Liver (tissue), 3 donors: ENCODE measurements around the gene LRRN3.

Experiments used
- CTCF ChIP-seq: fragments of 150-350 bp; IDR thresholded peaks from 2 replicates; pipeline ENCODE4 v1.5.1; 2017; ENCODE audit warnings: improper control_type of control experiment, low read depth, low read length; ENCODE audit not compliant: missing input control
- FOXA1 ChIP-seq: IDR thresholded peaks from 2 replicates; pipeline ENCODE4 v1.6.1; 2016; ENCODE audit warnings: antibody characterized with exemption
- GABPA ChIP-seq, 2 donors: IDR thresholded peaks in 1 of 2; conservative IDR thresholded peaks in 1 of 2; 2 replicates each; pipeline ENCODE4 v1.6.1; 2016; ENCODE audit warnings: antibody characterized with exemption in 2 of 2, mild to moderate bottlenecking in 1 of 2, moderate library complexity in 1 of 2
- TAF1 ChIP-seq: conservative IDR thresholded peaks from 2 replicates; pipeline ENCODE4 v1.6.1; 2016; ENCODE audit warnings: antibody characterized with exemption, mild to moderate bottlenecking
- YY1 ChIP-seq: IDR thresholded peaks from 2 replicates; pipeline ENCODE4 v1.6.1; 2016; ENCODE audit warnings: antibody characterized with exemption, mild to moderate bottlenecking
- TF ChIP-seq, protein P1 (sequence below): IDR thresholded peaks from 2 replicates; pipeline ENCODE4 v1.6.1; 2016; ENCODE audit warnings: antibody characterized with exemption, mild to moderate bottlenecking
- TF ChIP-seq, protein P2 (sequence below): IDR thresholded peaks from 2 replicates; pipeline ENCODE4 v1.6.1; 2016; ENCODE audit warnings: antibody characterized with exemption
- donor health status: healthy.
- donor health status: healthy.

- TF ChIP-seq CTCF (no peak), FOXA1 (no peak), TAF1 (no peak), GABPA (IDR thresholded peaks at IDR 0.05 in 1 of 2, conservative IDR thresholded peaks at IDR 0.05 in 1 of 2) (no peak), YY1 (no peak)
- TF ChIP-seq, protein P1, sequence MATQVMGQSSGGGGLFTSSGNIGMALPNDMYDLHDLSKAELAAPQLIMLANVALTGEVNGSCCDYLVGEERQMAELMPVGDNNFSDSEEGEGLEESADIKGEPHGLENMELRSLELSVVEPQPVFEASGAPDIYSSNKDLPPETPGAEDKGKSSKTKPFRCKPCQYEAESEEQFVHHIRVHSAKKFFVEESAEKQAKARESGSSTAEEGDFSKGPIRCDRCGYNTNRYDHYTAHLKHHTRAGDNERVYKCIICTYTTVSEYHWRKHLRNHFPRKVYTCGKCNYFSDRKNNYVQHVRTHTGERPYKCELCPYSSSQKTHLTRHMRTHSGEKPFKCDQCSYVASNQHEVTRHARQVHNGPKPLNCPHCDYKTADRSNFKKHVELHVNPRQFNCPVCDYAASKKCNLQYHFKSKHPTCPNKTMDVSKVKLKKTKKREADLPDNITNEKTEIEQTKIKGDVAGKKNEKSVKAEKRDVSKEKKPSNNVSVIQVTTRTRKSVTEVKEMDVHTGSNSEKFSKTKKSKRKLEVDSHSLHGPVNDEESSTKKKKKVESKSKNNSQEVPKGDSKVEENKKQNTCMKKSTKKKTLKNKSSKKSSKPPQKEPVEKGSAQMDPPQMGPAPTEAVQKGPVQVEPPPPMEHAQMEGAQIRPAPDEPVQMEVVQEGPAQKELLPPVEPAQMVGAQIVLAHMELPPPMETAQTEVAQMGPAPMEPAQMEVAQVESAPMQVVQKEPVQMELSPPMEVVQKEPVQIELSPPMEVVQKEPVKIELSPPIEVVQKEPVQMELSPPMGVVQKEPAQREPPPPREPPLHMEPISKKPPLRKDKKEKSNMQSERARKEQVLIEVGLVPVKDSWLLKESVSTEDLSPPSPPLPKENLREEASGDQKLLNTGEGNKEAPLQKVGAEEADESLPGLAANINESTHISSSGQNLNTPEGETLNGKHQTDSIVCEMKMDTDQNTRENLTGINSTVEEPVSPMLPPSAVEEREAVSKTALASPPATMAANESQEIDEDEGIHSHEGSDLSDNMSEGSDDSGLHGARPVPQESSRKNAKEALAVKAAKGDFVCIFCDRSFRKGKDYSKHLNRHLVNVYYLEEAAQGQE, result no peak
- TF ChIP-seq, protein P2, sequence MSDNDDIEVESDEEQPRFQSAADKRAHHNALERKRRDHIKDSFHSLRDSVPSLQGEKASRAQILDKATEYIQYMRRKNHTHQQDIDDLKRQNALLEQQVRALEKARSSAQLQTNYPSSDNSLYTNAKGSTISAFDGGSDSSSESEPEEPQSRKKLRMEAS, result no peak
These were observed 22.5 kb downstream of the LRRN3 start for GRCh38 chr7:111113263-111114017.
